Skeletal muscle satellite cell (primary cell): ENCODE measurements around the gene PLEK2.

Experiments used
- H3K27me3 ChIP-seq: 2 replicates; pipeline ENCODE4 v1.7.0; 2013; ENCODE audit warnings: low read length; ENCODE audit not compliant: control insufficient read depth, insufficient read depth
- H3K36me3 ChIP-seq: 2 replicates; pipeline ENCODE4 v1.7.0; 2013; ENCODE audit warnings: mild to moderate bottlenecking, control low read depth, low read length; ENCODE audit not compliant: insufficient read depth
- H3K4me1 ChIP-seq: 2 replicates; pipeline ENCODE4 v1.7.0; 2013; ENCODE audit warnings: low read length; ENCODE audit not compliant: control insufficient read depth, insufficient read depth
- H3K4me2 ChIP-seq: 2 replicates; pipeline ENCODE4 v1.7.0; 2013; ENCODE audit warnings: mild to moderate bottlenecking, low read length
- H3K4me3 ChIP-seq: 2 replicates; pipeline ENCODE4 v1.7.0; 2013; ENCODE audit warnings: low read length
- H3K9ac ChIP-seq: 2 replicates; pipeline ENCODE4 v1.7.0; 2013; ENCODE audit warnings: mild to moderate bottlenecking, low read depth, low read length, moderate library complexity
- H3K9me3 ChIP-seq: replicated peaks from 2 replicates; pipeline ENCODE4 v1.7.0; 2013; ENCODE audit warnings: mild to moderate bottlenecking, control low read depth, low read length

PLEK2 gene

DNA sequence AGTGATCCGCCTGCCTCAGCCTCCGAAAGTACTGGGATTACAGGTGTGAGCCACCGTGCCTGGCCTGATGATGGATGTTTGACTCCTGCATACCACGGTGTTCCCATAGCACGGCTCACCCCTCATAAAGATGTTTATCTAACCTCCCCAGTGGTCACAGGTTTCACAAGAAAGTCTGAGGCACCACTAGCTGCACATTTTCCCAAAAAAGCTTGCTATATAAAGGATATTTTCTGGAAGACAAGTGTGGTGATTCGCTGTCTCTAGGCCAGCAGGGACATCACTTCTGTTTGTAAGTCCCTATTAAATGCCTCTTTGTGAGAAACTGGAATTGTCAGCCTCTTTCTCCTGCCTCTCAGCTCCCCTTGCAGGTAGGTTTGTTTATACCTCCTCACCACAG, 18.3 kb downstream of the PLEK2 start:
- no peak overlapping the region for H3K4me3 ChIP-seq
- H3K4me2 ChIP-seq, result no peak overlapping the region
- H3K4me1 ChIP-seq, result peaks cover 13% of the 10 kb centered on the region
- no peaks in the 10 kb centered on the region for H3K9me3 ChIP-seq
- peaks cover 4% of the 10 kb centered on the region for H3K36me3 ChIP-seq
- H3K27me3 ChIP-seq, result no peaks in the 10 kb centered on the region
- H3K9ac ChIP-seq, result no peak overlapping the region

DNA sequence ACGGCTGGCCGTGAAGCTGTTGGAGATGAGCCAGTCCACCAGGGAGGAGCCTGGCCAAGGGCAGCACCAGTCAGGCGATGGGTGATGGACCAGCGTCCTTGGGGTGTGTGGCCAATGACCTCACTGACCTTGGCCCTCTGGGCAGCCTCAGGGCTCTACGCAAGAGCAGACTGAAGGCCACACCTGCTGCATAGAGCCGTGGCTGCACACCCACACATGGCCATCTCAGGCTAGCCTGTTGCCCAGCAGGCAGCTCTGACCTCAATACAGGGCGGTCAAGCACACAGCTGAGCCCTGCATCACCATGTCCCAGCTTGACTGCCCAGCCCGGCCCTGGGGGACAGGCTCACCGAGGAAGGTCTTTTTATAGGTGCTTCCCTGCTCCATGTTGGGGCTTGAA, 19.2 kb downstream of the PLEK2 start:
- Histone ChIP-seq H3K9ac (no peak overlapping the region), H3K4me3 (no peak overlapping the region), H3K4me2 (no peak overlapping the region), H3K36me3 (peaks cover 4% of the 10 kb centered on the region), H3K9me3 (no peaks in the 10 kb centered on the region), H3K4me1 (peaks cover 13% of the 10 kb centered on the region), H3K27me3 (no peaks in the 10 kb centered on the region)

DNA sequence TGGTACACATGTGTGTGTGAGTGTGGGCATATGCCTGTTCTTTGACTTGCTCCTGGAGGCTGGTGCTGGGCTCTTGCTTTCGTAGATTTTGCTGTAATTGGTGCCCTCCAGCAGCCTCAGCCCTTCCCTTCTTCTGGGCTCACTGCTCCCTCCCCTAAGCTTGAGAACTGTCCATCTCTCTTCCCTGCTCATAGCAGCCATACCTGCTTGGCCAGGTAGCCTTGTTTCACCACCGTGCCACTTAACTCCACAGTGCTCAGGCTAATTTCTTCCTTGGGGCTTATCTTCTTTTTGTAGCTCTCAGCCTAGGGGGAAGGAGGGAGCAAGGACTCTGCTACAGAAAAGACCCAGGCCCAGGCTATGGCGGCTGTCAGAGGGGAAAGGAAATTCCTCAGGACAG, 19.8 kb downstream of the PLEK2 start:
- Histone ChIP-seq H3K4me1 (peaks cover 13% of the 10 kb centered on the region), H3K9ac (no peak overlapping the region), H3K9me3 (no peaks in the 10 kb centered on the region), H3K36me3 (peaks cover 7% of the 10 kb centered on the region), H3K27me3 (no peaks in the 10 kb centered on the region), H3K4me3 (no peak overlapping the region), H3K4me2 (no peak overlapping the region)

DNA sequence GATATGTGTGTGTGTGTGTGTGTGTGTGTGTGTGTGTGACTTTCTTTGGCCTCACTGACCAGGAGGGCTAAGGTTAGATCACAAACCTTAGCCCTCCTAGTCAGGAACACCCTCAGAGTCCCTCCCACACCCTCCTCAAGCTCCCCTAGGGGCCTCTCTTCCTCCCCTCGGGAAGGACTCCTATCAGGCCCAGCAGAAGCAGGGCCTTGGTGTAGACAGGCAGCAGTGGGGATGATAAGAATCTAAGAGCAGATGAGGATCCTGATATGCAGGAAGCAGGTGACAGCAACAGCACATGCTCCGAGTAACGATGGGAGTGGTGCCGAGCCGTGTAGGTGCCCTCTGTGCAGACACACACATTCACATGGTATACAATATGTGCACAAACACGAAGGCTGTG, 20.7 kb downstream of the PLEK2 start:
- Histone ChIP-seq H3K9ac (no peak overlapping the region), H3K4me2 (no peak overlapping the region), H3K36me3 (peaks cover 14% of the 10 kb centered on the region), H3K9me3 (no peaks in the 10 kb centered on the region), H3K4me3 (no peak overlapping the region), H3K27me3 (no peaks in the 10 kb centered on the region), H3K4me1 (peaks cover 7% of the 10 kb centered on the region)

DNA sequence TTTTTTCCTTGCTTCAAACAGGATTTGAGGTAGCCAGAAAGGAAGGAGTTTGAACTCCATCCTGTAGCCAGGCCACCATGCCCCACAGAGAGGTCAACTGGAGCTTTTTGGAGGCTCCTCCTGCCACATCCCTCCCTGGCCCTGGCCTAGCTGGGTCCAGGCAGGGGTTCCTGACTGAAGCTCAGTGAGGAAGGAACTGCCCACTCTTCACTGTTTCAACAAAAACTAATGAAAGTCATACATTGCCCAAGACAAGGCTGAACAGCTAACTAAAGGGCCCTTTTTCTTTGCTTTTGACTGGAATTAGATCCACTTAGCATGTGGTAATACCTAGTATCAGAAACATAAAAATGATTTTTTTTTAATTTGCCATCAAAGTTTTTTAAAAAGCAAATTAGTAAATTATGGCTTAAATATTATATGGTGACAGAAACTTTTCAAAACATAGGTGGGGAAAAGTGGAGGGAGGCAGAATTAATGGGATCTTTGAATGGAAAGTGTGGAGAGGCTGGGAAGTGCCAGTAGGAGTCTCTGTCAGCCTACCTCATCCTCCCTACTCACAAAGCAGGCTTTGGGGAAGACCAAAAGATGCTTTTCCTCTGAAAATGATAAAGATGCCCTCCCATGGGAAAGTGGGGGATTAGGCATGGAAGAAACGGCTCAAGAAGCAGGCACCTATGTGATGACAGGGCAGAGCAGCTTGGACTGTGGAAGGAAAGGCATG, 22.0 kb downstream of the PLEK2 start:
- H3K36me3 ChIP-seq, result peaks cover 25% of the 10 kb centered on the region
- H3K4me3 ChIP-seq, result no peak overlapping the region
- no peaks in the 10 kb centered on the region for H3K27me3 ChIP-seq
- no peak overlapping the region for H3K9ac ChIP-seq
- H3K4me1 ChIP-seq, result no peaks in the 10 kb centered on the region
- no peaks in the 10 kb centered on the region for H3K9me3 ChIP-seq
- no peak overlapping the region for H3K4me2 ChIP-seq

DNA sequence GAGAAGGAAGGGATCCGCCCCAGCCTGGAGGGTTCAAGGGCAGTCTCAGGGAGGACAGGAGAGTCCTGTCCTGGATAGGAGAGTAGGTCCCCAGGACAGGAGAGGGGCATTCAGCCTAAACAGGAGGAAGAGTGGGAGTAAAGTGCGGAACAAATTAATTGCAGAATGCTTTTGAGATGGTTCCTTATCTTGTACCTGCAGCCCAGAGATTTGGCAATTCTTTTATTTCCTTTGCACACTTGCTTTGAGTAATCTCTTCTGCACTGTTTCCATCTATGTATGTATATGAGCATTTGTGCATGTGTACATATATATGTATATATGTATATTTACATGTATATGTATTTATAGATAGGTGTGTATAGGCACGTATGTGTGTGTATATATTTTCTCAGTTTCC, 22.7 kb downstream of the PLEK2 start:
- Histone ChIP-seq H3K4me3 (no peak overlapping the region), H3K27me3 (no peaks in the 10 kb centered on the region), H3K4me2 (no peak overlapping the region), H3K4me1 (no peaks in the 10 kb centered on the region), H3K9ac (no peak overlapping the region), H3K36me3 (peaks cover 32% of the 10 kb centered on the region), H3K9me3 (no peaks in the 10 kb centered on the region)

DNA sequence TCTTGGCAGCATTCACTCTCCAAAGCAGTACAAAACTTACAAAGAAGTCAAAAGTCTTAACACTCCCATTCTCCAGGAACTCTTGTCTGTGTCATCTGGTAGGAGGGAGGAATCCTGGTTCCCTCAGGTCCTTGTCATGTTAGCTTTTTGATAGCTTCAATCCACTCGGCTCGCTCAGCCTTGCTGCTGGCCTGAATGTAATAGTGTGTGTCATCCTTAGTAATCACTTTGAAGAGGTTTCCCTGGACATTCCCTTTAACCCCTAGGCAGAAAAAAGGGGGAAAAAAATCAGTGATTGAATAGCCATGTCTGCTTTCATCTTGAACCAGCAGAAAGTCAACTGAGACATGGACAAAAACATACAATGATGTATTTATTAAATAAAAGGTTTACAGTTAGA, 24.8 kb downstream of the PLEK2 start:
- Histone ChIP-seq H3K4me3 (no peak overlapping the region), H3K9me3 (no peaks in the 10 kb centered on the region), H3K4me1 (no peaks in the 10 kb centered on the region), H3K4me2 (no peak overlapping the region), H3K36me3 (peaks cover 52% of the 10 kb centered on the region), H3K27me3 (no peaks in the 10 kb centered on the region), H3K9ac (no peak overlapping the region)

DNA sequence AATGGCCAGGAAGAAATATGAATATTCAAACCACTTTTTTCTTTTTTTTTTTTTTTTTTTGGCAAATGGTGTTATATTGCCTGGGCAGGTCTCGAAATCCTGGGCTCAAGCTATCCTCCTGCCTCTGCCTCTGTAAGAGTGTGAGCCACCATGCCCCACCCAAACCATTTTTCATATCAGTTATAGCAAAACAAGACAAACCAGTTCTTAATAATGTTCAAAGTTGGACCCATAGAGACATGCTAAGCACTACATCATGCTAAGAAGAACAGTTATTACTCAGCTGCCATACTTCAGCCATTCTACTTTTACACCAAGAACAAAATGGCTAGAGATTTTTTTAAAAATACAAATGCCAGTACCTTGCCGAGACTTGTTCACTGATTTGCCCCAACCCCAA, 26.3 kb downstream of the PLEK2 start:
- no peak overlapping the region for H3K4me3 ChIP-seq
- no peaks in the 10 kb centered on the region for H3K4me1 ChIP-seq
- no peaks in the 10 kb centered on the region for H3K9me3 ChIP-seq
- H3K4me2 ChIP-seq, result no peak overlapping the region
- no peak overlapping the region for H3K9ac ChIP-seq
- peaks cover 67% of the 10 kb centered on the region for H3K36me3 ChIP-seq
- no peaks in the 10 kb centered on the region for H3K27me3 ChIP-seq

DNA sequence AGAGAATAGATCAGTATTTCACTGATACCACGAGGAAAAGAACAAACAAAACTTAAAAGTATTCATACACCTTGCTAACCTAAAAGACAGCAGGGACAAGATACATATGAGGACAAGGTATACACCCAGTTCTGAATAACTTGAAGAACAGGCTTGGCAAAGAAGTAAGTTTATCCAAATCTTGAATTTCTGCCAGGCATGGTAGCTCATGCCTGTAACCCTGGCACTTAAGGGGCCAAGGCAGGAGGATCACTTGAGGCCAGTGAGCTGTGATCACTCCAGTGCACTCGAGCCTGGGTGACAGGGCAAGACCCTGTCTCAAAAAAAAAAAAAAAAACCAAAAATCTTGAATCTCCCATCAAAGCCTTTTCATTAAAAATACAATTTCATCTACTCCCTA, 26.8 kb downstream of the PLEK2 start:
- no peaks in the 10 kb centered on the region for H3K4me1 ChIP-seq
- no peak overlapping the region for H3K4me3 ChIP-seq
- H3K9me3 ChIP-seq, result no peaks in the 10 kb centered on the region
- H3K9ac ChIP-seq, result no peak overlapping the region
- peaks cover 72% of the 10 kb centered on the region for H3K36me3 ChIP-seq
- H3K4me2 ChIP-seq, result no peak overlapping the region
- H3K27me3 ChIP-seq, result no peaks in the 10 kb centered on the region

DNA sequence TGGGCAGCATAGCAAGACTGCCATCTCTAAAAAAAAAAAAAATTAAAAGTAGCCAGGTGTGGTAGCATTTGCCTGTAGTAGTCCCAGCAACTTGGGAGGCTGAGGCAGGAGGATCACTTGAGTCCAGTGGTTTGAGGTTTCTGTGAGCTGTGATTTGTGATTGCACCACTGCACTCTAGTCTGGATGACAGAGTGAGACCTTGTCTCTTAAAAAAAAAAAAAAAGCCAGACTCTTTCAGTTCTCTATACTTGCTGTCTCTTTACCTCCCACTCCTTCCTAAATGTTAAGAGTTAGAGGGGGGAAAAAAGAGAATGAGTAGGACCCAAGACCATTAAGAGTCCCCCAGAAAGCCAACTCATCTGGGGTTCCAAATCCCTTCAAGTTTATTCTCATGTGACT, 34.0 kb downstream of the PLEK2 start:
- Histone ChIP-seq H3K27me3 (no peaks in the 10 kb centered on the region), H3K4me2 (no peak overlapping the region), H3K4me3 (no peak overlapping the region), H3K4me1 (no peaks in the 10 kb centered on the region), H3K9ac (no peak overlapping the region), H3K9me3 (no peaks in the 10 kb centered on the region), H3K36me3 (peaks cover 88% of the 10 kb centered on the region)

DNA sequence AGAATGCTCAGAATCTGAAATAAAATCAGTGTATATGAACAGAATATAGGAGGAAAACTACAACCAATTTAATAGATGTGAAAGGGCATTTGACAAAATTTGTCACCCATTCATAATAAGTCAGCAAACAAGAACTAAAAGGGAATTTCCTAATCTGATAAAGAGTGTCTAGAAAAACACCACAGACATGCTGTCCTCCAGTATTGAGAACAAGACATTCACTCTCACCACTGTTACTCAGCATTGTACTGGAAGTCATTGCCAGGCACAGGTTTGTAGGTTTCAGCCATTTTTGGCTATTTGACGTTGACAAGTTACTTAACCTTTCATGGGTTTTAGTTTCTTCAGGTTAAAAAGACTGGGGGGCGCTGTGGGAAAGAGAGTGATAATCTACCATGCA, 38.6 kb downstream of the PLEK2 start:
- H3K4me3 ChIP-seq, result no peak overlapping the region
- H3K9ac ChIP-seq, result no peak overlapping the region
- no peak overlapping the region for H3K4me2 ChIP-seq
- H3K4me1 ChIP-seq, result no peaks in the 10 kb centered on the region
- peaks cover 78% of the 10 kb centered on the region for H3K36me3 ChIP-seq
- H3K9me3 ChIP-seq, result no peaks in the 10 kb centered on the region
- H3K27me3 ChIP-seq, result no peaks in the 10 kb centered on the region

DNA sequence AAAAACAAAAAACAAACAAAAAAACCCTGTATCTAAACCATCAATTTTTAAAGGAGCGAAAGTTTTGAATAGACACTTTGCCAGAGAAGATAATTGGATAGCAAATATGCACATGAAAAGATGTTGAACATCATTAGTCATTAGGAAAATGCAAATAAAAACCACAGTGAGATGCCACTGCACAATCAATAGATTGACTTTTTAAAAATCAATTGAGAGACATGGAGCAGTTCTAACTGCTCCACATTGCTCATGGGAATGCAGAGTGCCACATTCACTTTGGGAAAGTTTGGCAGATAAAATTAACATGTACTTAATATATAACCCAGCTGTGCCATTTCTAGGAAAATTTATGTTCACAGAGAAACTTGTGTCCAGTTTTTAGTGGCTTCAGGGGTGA, 39.1 kb downstream of the PLEK2 start:
- H3K4me1 ChIP-seq, result no peaks in the 10 kb centered on the region
- H3K9me3 ChIP-seq, result no peaks in the 10 kb centered on the region
- peaks cover 78% of the 10 kb centered on the region for H3K36me3 ChIP-seq
- no peak overlapping the region for H3K4me3 ChIP-seq
- no peaks in the 10 kb centered on the region for H3K27me3 ChIP-seq
- no peak overlapping the region for H3K9ac ChIP-seq
- no peak overlapping the region for H3K4me2 ChIP-seq
